ENCODE results near the gene FAM13A. TPM values are rescaled to one million over a fixed set of nuclear protein-coding genes. Genes with fewer than 3 reads are reported as not detected.

The FAM13A gene
- total and polyA plus RNA-seq, 2 donors (not counting 3 experiments of a cell fraction or from before 2014, with no cell fraction given): 3.3 to 10.5 TPM

GRCh38 chr4:88735564-88735963 lies 321.4 kb downstream of the FAM13A start:
- ChIA-PET CTCF (interaction anchor here (1.1 to 1.8 kb wide), 7 partner anchors 10 to 196 kb away, joined by 3 to 6 read pairs (median 4); no protein-coding TSS in a partner anchor), POLR2A (no interaction called here)
- H3K4me2 ChIP-seq (ENCODE audit: insufficient read depth, low read length): no peak overlapping the region
- TF ChIP-seq GATA2 (IDR thresholded peaks at IDR 0.05; ENCODE audit: insufficient read depth, insufficient read length, low read depth, low read length) (no peak), POLR2A (IDR thresholded peaks at IDR 0.05; ENCODE audit: low read depth, low read length) (no peak), MYC (IDR thresholded peaks at IDR 0.05; ENCODE audit: low read depth, low read length) (no peak), JUN (IDR thresholded peaks at IDR 0.05; ENCODE audit: borderline replicate concordance, insufficient read depth, insufficient read length, low read depth) (no peak), MAX (IDR thresholded peaks at IDR 0.05; ENCODE audit: insufficient read depth, insufficient read length) (no peak), FOS (IDR thresholded peaks at IDR 0.05; ENCODE audit: borderline replicate concordance, insufficient read depth, low read length) (no peak), CTCF (IDR thresholded peaks at IDR 0.05; ENCODE audit: extremely low read depth in 1 of 2, insufficient read depth in 1 of 2, low read depth in 1 of 2, low read length in 2 of 2) (no peak), EZH2 (IDR thresholded peaks at IDR 0.05; ENCODE audit: borderline replicate concordance, low read depth, low read length, severe bottlenecking) (no peak), POLR2AphosphoS5 (IDR thresholded peaks at IDR 0.05; ENCODE audit: insufficient read depth, low read depth, low read length) (no peak)
- H3K4me1 ChIP-seq (ENCODE audit: control insufficient read depth, extremely low read depth, insufficient read depth, low read length): no peaks in the 10 kb centered on the region
- H3K9ac ChIP-seq (replicated peaks; ENCODE audit: extremely low read depth, insufficient read depth, low read length): no peak overlapping the region
- no peak overlapping the region for H3K27ac ChIP-seq (ENCODE audit: insufficient read depth, low read depth, low read length)
- H3K4me3 ChIP-seq (replicated peaks in 1 of 3; ENCODE audit: insufficient read depth in 1 of 3, low read depth in 1 of 3, low read length in 3 of 3): no peak overlapping the region
- intact Hi-C loops (cut with micrococcal nuclease) (no loop called here), dilution Hi-C loops (cut with MboI; ENCODE audit: extremely low pct_ligation_motif_present, low sequenced_read_pairs) (no loop called here)
- peaks cover 0 to 2% of the 10 kb centered on the region in 2 experiments for H3K36me3 ChIP-seq (ENCODE audit: control insufficient read depth in 2 of 2, extremely low read depth in 1 of 2, insufficient read depth in 2 of 2, low read length in 2 of 2)
- BruUV-seq (replicated peaks): no TSS peak
- no peaks in the 10 kb centered on the region for H3K79me2 ChIP-seq (ENCODE audit: control insufficient read depth, insufficient read depth, low read length)
- DNase-seq (ENCODE audit: low read depth, low spot score) (no peak), FAIRE-seq (no peak)
- H3K9me1 ChIP-seq (replicated peaks; ENCODE audit: control insufficient read depth, extremely low read depth, insufficient read depth, low read length): no peaks in the 10 kb centered on the region
- no peaks in the 10 kb centered on the region for H3K27me3 ChIP-seq (ENCODE audit: control insufficient read depth in 2 of 2, insufficient read depth in 2 of 2, low read length in 2 of 2)
- no peaks in the 10 kb centered on the region for H3K9me3 ChIP-seq (replicated peaks; ENCODE audit: control insufficient read depth, insufficient read depth, low read length)
- no peak overlapping the region for H2AFZ ChIP-seq (ENCODE audit: low read depth, low read length)
- H4K20me1 ChIP-seq (replicated peaks; ENCODE audit: control insufficient read depth, extremely low read depth, insufficient read depth, low read length): no peaks in the 10 kb centered on the region
